OCI-LY1 (cell line): ENCODE data around the gene CEP85.
A peak's percentile ranks its signal among the peaks of the same experiment; 100 is the strongest.

Source experiments
- H2AFZ ChIP-seq: fragments of 200-600 bp; sonication (generic), shearing (Covaris generic); 2 replicates; pipeline ENCODE4 v1.6.0; 2014; ENCODE audit warnings: antibody characterized with exemption, mild to moderate bottlenecking, low read length
- H3F3A ChIP-seq: fragments of 200-600 bp; sonication (generic), shearing (Covaris generic); 2 replicates; pipeline ENCODE4 v1.6.0; 2014; ENCODE audit warnings: mild to moderate bottlenecking, antibody characterized with exemption, low read length, moderate library complexity; ENCODE audit not compliant: insufficient read depth
- H3K27ac ChIP-seq: fragments of 200-600 bp; sonication (generic); 2 replicates; pipeline ENCODE4 v1.5.1; 2014; ENCODE audit warnings: low read length, mixed run types, mild to moderate bottlenecking, low read depth; ENCODE audit not compliant: poor library complexity, severe bottlenecking
- H3K27me3 ChIP-seq: fragments of 200-600 bp; sonication (generic); 2 replicates; pipeline ENCODE4 v1.6.0; 2014; ENCODE audit warnings: antibody characterized with exemption, mild to moderate bottlenecking, low read length, moderate library complexity; ENCODE audit not compliant: insufficient read depth
- H3K36me3 ChIP-seq: fragments of 200-600 bp; sonication (generic); 2 replicates; pipeline ENCODE4 v1.6.1; 2014; ENCODE audit warnings: mild to moderate bottlenecking, antibody characterized with exemption, low read length, moderate library complexity, mixed read lengths; ENCODE audit not compliant: insufficient read depth
- H3K4me1 ChIP-seq: fragments of 200-600 bp; sonication (generic); 2 replicates; pipeline ENCODE4 v1.5.1; 2014; ENCODE audit warnings: mild to moderate bottlenecking, low read length, moderate library complexity; ENCODE audit not compliant: insufficient read depth, severe bottlenecking
- H3K4me2 ChIP-seq: fragments of 200-600 bp; sonication (generic), shearing (Covaris generic); 2 replicates; pipeline ENCODE4 v1.6.1; 2014; ENCODE audit warnings: low read length
- H3K4me3 ChIP-seq: fragments of 200-600 bp; sonication (generic); 2 replicates; pipeline ENCODE4 v1.5.1; 2014; ENCODE audit warnings: low read length, low read depth, mild to moderate bottlenecking, mixed read lengths; ENCODE audit not compliant: poor library complexity, severe bottlenecking
- H3K79me2 ChIP-seq: fragments of 200-600 bp; shearing (Covaris generic); 2 replicates; pipeline ENCODE4 v1.6.1; 2016; ENCODE audit warnings: mixed run types, low read length, mixed read lengths; ENCODE audit not compliant: insufficient read depth
- H3K9ac ChIP-seq: fragments of 200-600 bp; sonication (generic), shearing (Covaris generic); 2 replicates; pipeline ENCODE4 v1.6.1; 2014; ENCODE audit warnings: mild to moderate bottlenecking, low read length, mixed read lengths
- H3K9me2 ChIP-seq: fragments of 200-600 bp; sonication (generic), shearing (Covaris generic); 2 replicates; pipeline ENCODE4 v1.6.1; 2014; ENCODE audit warnings: low read depth, mild to moderate bottlenecking, low read length, mixed read lengths
- H3K9me3 ChIP-seq: fragments of 200-600 bp; shearing (Covaris generic); 2 replicates; pipeline ENCODE4 v1.6.1; 2014; ENCODE audit warnings: low read length, mixed read lengths
- H4K20me1 ChIP-seq: fragments of 200-600 bp; sonication (generic), shearing (Covaris generic); 2 replicates; pipeline ENCODE4 v1.6.0; 2016; ENCODE audit warnings: mild to moderate bottlenecking, low read length; ENCODE audit not compliant: insufficient read depth
- CTCF ChIP-seq: fragments of 200-600 bp; sonication (generic), shearing (Covaris generic); IDR thresholded peaks from 2 replicates; pipeline ENCODE4 v1.5.1; 2017; ENCODE audit warnings: mild to moderate bottlenecking, antibody characterized with exemption, low read length, moderate library complexity, mixed read lengths
- EZH2 ChIP-seq: fragments of 200-600 bp; sonication (generic), shearing (Covaris generic); IDR thresholded peaks from 2 replicates; pipeline ENCODE4 v1.8.0; 2017; ENCODE audit warnings: borderline replicate concordance, mixed run types, mild to moderate bottlenecking, antibody characterized with exemption, low read length, moderate library complexity, mixed read lengths

Gene CEP85

GRCh38 chr1:26286064-26286416, 52.0 kb downstream of the CEP85 start:
- Histone ChIP-seq H3F3A (peaks cover 23% of the 10 kb centered on the region; the same call in 1 of the 2 replicates), H3K9me2 (no peaks in the 10 kb centered on the region), H3K27me3 (no peaks in the 10 kb centered on the region), H3K4me3 (no peak overlapping the region), H3K4me2 (no peak overlapping the region), H3K27ac (peak overlapping the region; percentile 100), H3K9me3 (no peaks in the 10 kb centered on the region), H3K36me3 (peaks cover 20% of the 10 kb centered on the region; the same call in 1 of the 2 replicates), H4K20me1 (no peaks in the 10 kb centered on the region), H3K9ac (no peak overlapping the region; the same call in 1 of the 2 replicates), H3K79me2 (no peaks in the 10 kb centered on the region), H3K4me1 (peaks cover 88% of the 10 kb centered on the region), H2AFZ (no peak overlapping the region)
- TF ChIP-seq EZH2: no peak
- TF ChIP-seq CTCF: no peak; the same call in 1 of the 2 replicates

DNA sequence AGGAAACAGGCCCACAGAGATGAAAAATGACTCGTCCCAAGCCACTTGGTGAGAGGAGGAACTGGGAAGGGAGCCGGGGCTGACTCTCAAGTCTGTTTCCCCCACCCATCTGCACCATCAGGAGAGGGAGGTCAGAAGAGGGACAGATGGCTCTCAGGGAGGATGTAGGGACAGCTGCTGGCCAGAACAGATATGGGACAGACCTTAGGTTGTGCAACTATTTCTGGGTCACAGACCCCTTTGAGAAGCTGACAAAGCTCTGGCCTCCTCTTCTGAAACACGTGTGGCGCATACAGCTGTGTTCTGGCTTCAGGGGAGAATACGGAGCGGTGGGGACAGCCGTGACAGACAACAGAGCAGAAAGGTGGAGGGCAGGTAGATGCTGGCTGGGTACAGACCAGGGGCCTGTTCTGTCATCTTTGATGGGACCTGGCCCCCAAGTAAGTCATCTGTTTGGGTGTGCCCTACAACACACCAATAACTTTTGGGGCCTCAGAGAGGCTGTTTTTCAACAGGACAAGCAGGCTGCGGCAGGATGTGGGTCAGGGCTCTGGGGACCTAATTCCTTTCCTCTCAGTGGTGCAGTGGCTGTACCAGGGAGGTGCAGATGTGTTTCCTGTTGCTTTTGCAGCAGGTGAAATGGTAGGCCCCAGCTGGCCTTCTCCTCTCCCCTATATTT, 53.2 kb downstream of the CEP85 start:
- H3K79me2 ChIP-seq: no peaks in the 10 kb centered on the region
- peaks cover 14% of the 10 kb centered on the region; the same call in 1 of the 2 replicates for H3K36me3 ChIP-seq
- H3K9me3 ChIP-seq: no peaks in the 10 kb centered on the region
- no peak overlapping the region for H3K4me3 ChIP-seq
- no peaks in the 10 kb centered on the region for H3K9me2 ChIP-seq
- H3K9ac ChIP-seq: peak overlapping the region; percentile 76
- TF ChIP-seq EZH2: no peak
- no peak for TF ChIP-seq CTCF
- peak overlapping the region; percentile 100 for H3K27ac ChIP-seq
- no peaks in the 10 kb centered on the region for H3K27me3 ChIP-seq
- no peaks in the 10 kb centered on the region for H4K20me1 ChIP-seq
- H2AFZ ChIP-seq: no peak overlapping the region
- peaks cover 88% of the 10 kb centered on the region for H3K4me1 ChIP-seq
- H3F3A ChIP-seq: peaks cover 22% of the 10 kb centered on the region; the same call in 1 of the 2 replicates
- H3K4me2 ChIP-seq: peak overlapping the region; percentile 54; the same call in 1 of the 2 replicates

GRCh38 chr1:26287811-26288210, 53.8 kb downstream of the CEP85 start:
- Histone ChIP-seq H3K9me3 (no peaks in the 10 kb centered on the region), H3K36me3 (peaks cover 13% of the 10 kb centered on the region; the same call in 1 of the 2 replicates), H2AFZ (no peak overlapping the region), H3K4me2 (peak overlapping the region; percentile 54), H3F3A (peaks cover 22% of the 10 kb centered on the region; the same call in 1 of the 2 replicates), H3K9ac (peak overlapping the region; percentile 76), H3K27me3 (no peaks in the 10 kb centered on the region), H3K4me3 (no peak overlapping the region), H3K27ac (peak overlapping the region; percentile 100), H3K4me1 (peaks cover 88% of the 10 kb centered on the region), H4K20me1 (no peaks in the 10 kb centered on the region), H3K9me2 (no peaks in the 10 kb centered on the region), H3K79me2 (no peaks in the 10 kb centered on the region)
- no peak for TF ChIP-seq CTCF
- TF ChIP-seq EZH2: no peak
